ENCODE results near the gene OTP.

Gene OTP

GRCh38 chr5:77662635-77663034, 24.1 kb upstream of the OTP start:
- TF ChIP-seq CSDC2 (CRISPR knock-in tag; IDR thresholded peaks at IDR 0.05): no peak
- TF ChIP-seq ZNF70 (CRISPR knock-in tag; IDR thresholded peaks at IDR 0.05): no peak
- TF ChIP-seq ZC3H10 (CRISPR knock-in tag; IDR thresholded peaks at IDR 0.05): no peak
- TF ChIP-seq POU6F1 (CRISPR knock-in tag; IDR thresholded peaks at IDR 0.05; ENCODE audit: borderline replicate concordance, low read depth): no peak
- no peak for TF ChIP-seq OSR1 (CRISPR knock-in tag; IDR thresholded peaks at IDR 0.05)
- no peak for TF ChIP-seq TCF4 (CRISPR knock-in tag; IDR thresholded peaks at IDR 0.05; ENCODE audit: borderline replicate concordance)
- no peak for TF ChIP-seq ISL1 (CRISPR knock-in tag; IDR thresholded peaks at IDR 0.05)
- no peak for TF ChIP-seq ZFP3 (CRISPR knock-in tag; IDR thresholded peaks at IDR 0.05)
- TF ChIP-seq TOX (CRISPR knock-in tag; IDR thresholded peaks at IDR 0.05; ENCODE audit: borderline replicate concordance): no peak
- no peak for ATAC-seq

DNA sequence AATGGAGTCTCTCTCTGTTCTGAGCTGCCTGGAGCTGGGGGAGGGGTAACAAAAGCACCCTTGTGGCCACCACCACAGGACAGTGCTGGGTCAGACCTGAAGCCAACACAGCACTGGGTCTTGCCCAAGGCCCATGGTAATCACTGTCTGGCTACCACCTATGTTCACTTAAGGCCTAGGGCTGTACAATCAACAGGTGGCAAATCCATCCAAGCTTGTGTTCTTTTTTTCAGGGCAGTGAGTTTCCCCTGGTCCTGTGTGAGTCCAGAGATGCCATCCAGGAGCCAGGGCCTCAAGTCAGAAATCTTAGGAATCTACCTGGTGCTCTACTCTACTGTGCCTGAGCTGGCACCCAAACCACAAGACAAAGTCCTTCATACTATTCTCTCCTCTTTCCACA, 20.1 kb upstream of the OTP start:
- no peak for ATAC-seq
- TF ChIP-seq ZNF565 (CRISPR knock-in tag; conservative IDR thresholded peaks at IDR 0.05; ENCODE audit: low read depth): no peak
- no peak for TF ChIP-seq TOX (CRISPR knock-in tag; IDR thresholded peaks at IDR 0.05; ENCODE audit: borderline replicate concordance)
- no peak for TF ChIP-seq POU6F1 (CRISPR knock-in tag; IDR thresholded peaks at IDR 0.05; ENCODE audit: borderline replicate concordance, low read depth)
- no peak for TF ChIP-seq ESRRG (CRISPR knock-in tag; IDR thresholded peaks at IDR 0.05)

DNA sequence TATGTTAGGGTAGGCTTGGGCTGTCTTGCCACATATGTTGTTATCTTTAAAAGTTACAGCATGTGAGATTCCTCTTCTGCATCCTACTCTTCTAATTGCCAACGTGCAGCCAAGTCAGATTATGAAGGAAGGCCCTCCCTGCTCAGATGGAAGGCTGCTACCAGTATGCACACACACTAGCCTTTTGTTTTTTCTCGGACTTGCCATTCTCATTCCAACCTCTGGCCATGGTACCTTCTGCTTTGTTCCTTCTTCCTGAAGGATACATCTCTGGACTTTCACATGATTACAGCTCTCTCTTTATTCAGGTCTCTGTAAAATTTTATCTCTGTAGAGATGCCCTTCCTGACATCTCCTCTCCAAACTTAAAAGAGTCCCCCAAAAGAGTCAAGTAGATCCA, 12.8 kb upstream of the OTP start:
- TF ChIP-seq TSHZ2 (CRISPR knock-in tag; IDR thresholded peaks at IDR 0.05): no peak
- no peak for TF ChIP-seq PATZ1 (CRISPR knock-in tag; IDR thresholded peaks at IDR 0.05; ENCODE audit: borderline replicate concordance)
- TF ChIP-seq ESRRG (CRISPR knock-in tag; IDR thresholded peaks at IDR 0.05): no peak
- no peak for TF ChIP-seq ZFP3 (CRISPR knock-in tag; IDR thresholded peaks at IDR 0.05)
- no peak for TF ChIP-seq ZNF70 (CRISPR knock-in tag; IDR thresholded peaks at IDR 0.05)
- no peak for TF ChIP-seq TOX (CRISPR knock-in tag; IDR thresholded peaks at IDR 0.05; ENCODE audit: borderline replicate concordance)
- no peak for TF ChIP-seq RARB (CRISPR knock-in tag; IDR thresholded peaks at IDR 0.05)
- no peak for TF ChIP-seq BACH2 (CRISPR knock-in tag; IDR thresholded peaks at IDR 0.05; ENCODE audit: borderline replicate concordance)
- TF ChIP-seq ZNF8 (CRISPR knock-in tag; IDR thresholded peaks at IDR 0.05): no peak
- TF ChIP-seq PPARA (CRISPR knock-in tag; IDR thresholded peaks at IDR 0.05; ENCODE audit: borderline replicate concordance): no peak
- TF ChIP-seq ZNF565 (CRISPR knock-in tag; conservative IDR thresholded peaks at IDR 0.05; ENCODE audit: low read depth): no peak
- TF ChIP-seq ZFP30 (CRISPR knock-in tag; IDR thresholded peaks at IDR 0.05): no peak
- no peak for TF ChIP-seq OSR1 (CRISPR knock-in tag; IDR thresholded peaks at IDR 0.05)
- ATAC-seq: no peak

DNA sequence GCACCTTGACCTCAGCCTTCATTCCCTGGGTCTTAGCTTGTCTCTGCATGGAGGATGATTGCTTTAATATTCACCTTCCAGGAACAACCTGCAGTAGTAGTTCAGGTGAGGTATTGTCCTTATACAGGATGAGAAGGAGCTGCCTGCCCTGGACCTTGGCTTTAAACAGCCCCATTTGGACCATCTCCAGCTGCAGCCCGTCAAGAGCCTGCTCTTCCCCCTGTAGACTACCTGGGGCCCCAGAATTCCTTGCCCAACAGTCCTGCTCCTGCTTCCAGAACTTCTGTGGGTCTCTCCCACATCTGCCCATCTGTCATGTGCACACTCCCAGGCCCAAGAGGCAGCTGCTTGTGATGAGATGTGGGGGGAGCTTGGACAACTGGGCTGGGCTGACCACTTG, 12.2 kb upstream of the OTP start:
- no peak for TF ChIP-seq TOX (CRISPR knock-in tag; IDR thresholded peaks at IDR 0.05; ENCODE audit: borderline replicate concordance)
- TF ChIP-seq PPARA (CRISPR knock-in tag; IDR thresholded peaks at IDR 0.05; ENCODE audit: borderline replicate concordance): no peak
- TF ChIP-seq RARB (CRISPR knock-in tag; IDR thresholded peaks at IDR 0.05): no peak
- TF ChIP-seq ZNF8 (CRISPR knock-in tag; IDR thresholded peaks at IDR 0.05): no peak
- TF ChIP-seq ZNF565 (CRISPR knock-in tag; conservative IDR thresholded peaks at IDR 0.05; ENCODE audit: low read depth): no peak
- no peak for ATAC-seq

- no peak for ATAC-seq
- TF ChIP-seq PATZ1 (CRISPR knock-in tag; IDR thresholded peaks at IDR 0.05; ENCODE audit: borderline replicate concordance) (no peak), TCF4 (CRISPR knock-in tag; IDR thresholded peaks at IDR 0.05; ENCODE audit: borderline replicate concordance) (no peak), CSDC2 (CRISPR knock-in tag; IDR thresholded peaks at IDR 0.05) (no peak), ZC3H10 (CRISPR knock-in tag; IDR thresholded peaks at IDR 0.05) (no peak), ARNTL (CRISPR knock-in tag; IDR thresholded peaks at IDR 0.05; ENCODE audit: borderline replicate concordance, low read depth) (no peak), POU6F1 (CRISPR knock-in tag; IDR thresholded peaks at IDR 0.05; ENCODE audit: borderline replicate concordance, low read depth) (no peak), CREB5 (CRISPR knock-in tag; IDR thresholded peaks at IDR 0.05; ENCODE audit: low read depth) (no peak), ZFP3 (CRISPR knock-in tag; IDR thresholded peaks at IDR 0.05) (no peak), RARB (CRISPR knock-in tag; IDR thresholded peaks at IDR 0.05) (no peak), ISL1 (CRISPR knock-in tag; IDR thresholded peaks at IDR 0.05) (no peak)
Observed at GRCh38 chr5:77649776-77650175, 11.3 kb upstream of the OTP start.

All from SK-N-SH treated with all-trans-retinoic acid at 6 μM for 48 hours (cell line).